HEK293T (cell line): ENCODE results near the gene RXRG.

Experiments
- CTCF ChIA-PET: fragments of 350-600 bp; formaldehyde crosslinking; extraction: SDS; loops from one replicate; lab custom pipeline; 2021; ENCODE audit warnings: antibody characterized with exemption, inconsistent platforms; lab: Yijun Ruan, JAX
- POLR2A ChIA-PET: fragments of 350-600 bp; formaldehyde crosslinking; extraction: SDS; loops from one replicate; lab custom pipeline; 2020; ENCODE audit warnings: antibody characterized with exemption, inconsistent platforms; lab: Yijun Ruan, JAX
- DNase-seq: peaks from one replicate; pipeline ENCODE4 v3.0.0; 2012; ENCODE audit warnings: mixed read lengths; ENCODE audit errors: extremely low spot score
- ARNT ChIP-seq: fragments of 450-650 bp; IDR thresholded peaks from 2 replicates; pipeline ENCODE4 v1.6.1; 2017; ENCODE audit warnings: mild to moderate bottlenecking
- BHLHE40 ChIP-seq: fragments of 450-650 bp; IDR thresholded peaks from 2 replicates; pipeline ENCODE4 v1.6.1; 2016; ENCODE audit warnings: mild to moderate bottlenecking, moderate library complexity, borderline replicate concordance
- CTBP1 ChIP-seq: fragments of 450-650 bp; IDR thresholded peaks from 2 replicates; pipeline ENCODE4 v1.6.1; 2016; ENCODE audit warnings: borderline replicate concordance
- ELF4 ChIP-seq: fragments of 450-650 bp; IDR thresholded peaks from 2 replicates; pipeline ENCODE4 v1.6.1; 2017; ENCODE audit warnings: antibody characterized with exemption
- FOXA1 ChIP-seq: fragments of 450-650 bp; IDR thresholded peaks from 2 replicates; pipeline ENCODE4 v1.6.1; 2016; ENCODE audit warnings: mild to moderate bottlenecking
- FOXK2 ChIP-seq: fragments of 450-650 bp; IDR thresholded peaks from 2 replicates; pipeline ENCODE4 v1.6.1; 2016; ENCODE audit warnings: mild to moderate bottlenecking
- FOXM1 ChIP-seq: fragments of 450-650 bp; IDR thresholded peaks from 2 replicates; pipeline ENCODE4 v1.6.1; 2017; ENCODE audit warnings: mild to moderate bottlenecking, borderline replicate concordance
- HDGF ChIP-seq: fragments of 450-650 bp; IDR thresholded peaks from 2 replicates; pipeline ENCODE4 v1.6.1; 2017; ENCODE audit warnings: antibody characterized with exemption, borderline replicate concordance
- L3MBTL2 ChIP-seq: fragments of 450-650 bp; conservative IDR thresholded peaks from 2 replicates; pipeline ENCODE4 v1.6.1; 2016; ENCODE audit warnings: mild to moderate bottlenecking
- LEF1 ChIP-seq: fragments of 450-650 bp; IDR thresholded peaks from 2 replicates; pipeline ENCODE4 v1.6.1; 2017; ENCODE audit warnings: mild to moderate bottlenecking, borderline replicate concordance
- NFRKB ChIP-seq: fragments of 450-650 bp; IDR thresholded peaks from 2 replicates; pipeline ENCODE4 v1.6.1; 2016; ENCODE audit warnings: mild to moderate bottlenecking, moderate library complexity
- SP1 ChIP-seq: fragments of 450-650 bp; IDR thresholded peaks from 2 replicates; pipeline ENCODE4 v1.6.1; 2017
- SUZ12 ChIP-seq: fragments of 450-650 bp; IDR thresholded peaks from 2 replicates; pipeline ENCODE4 v1.6.1; 2016; ENCODE audit warnings: mild to moderate bottlenecking
- TARDBP ChIP-seq: fragments of 450-650 bp; IDR thresholded peaks from 2 replicates; pipeline ENCODE4 v1.6.1; 2016
- ZNF384 ChIP-seq: fragments of 450-650 bp; IDR thresholded peaks from 2 replicates; pipeline ENCODE4 v1.6.1; 2016
- TF ChIP-seq, protein P1 (sequence below): fragments of 450-650 bp; IDR thresholded peaks from 2 replicates; pipeline ENCODE4 v1.6.1; 2016

RXRG gene

GRCh38 chr1:165423136-165423535 lies 21.8 kb downstream of the RXRG start:
- no peak for TF ChIP-seq TARDBP
- no peak for TF ChIP-seq ELF4
- TF ChIP-seq FOXA1: no peak
- TF ChIP-seq HDGF: no peak
- TF ChIP-seq NFRKB: no peak
- no peak for TF ChIP-seq LEF1
- TF ChIP-seq SP1: no peak
- no peak for TF ChIP-seq ARNT
- TF ChIP-seq, protein P1, sequence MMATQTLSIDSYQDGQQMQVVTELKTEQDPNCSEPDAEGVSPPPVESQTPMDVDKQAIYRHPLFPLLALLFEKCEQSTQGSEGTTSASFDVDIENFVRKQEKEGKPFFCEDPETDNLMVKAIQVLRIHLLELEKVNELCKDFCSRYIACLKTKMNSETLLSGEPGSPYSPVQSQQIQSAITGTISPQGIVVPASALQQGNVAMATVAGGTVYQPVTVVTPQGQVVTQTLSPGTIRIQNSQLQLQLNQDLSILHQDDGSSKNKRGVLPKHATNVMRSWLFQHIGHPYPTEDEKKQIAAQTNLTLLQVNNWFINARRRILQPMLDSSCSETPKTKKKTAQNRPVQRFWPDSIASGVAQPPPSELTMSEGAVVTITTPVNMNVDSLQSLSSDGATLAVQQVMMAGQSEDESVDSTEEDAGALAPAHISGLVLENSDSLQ: no peak
- no peak for TF ChIP-seq CTBP1
- TF ChIP-seq FOXK2: no peak
- no peak for TF ChIP-seq ZNF384
- CTCF ChIA-PET: no interaction called here
- POLR2A ChIA-PET: no interaction called here
- DNase-seq: no peak

GRCh38 chr1:165420655-165421054 lies 24.3 kb downstream of the RXRG start:
- DNase-seq: no peak
- POLR2A ChIA-PET: no interaction called here
- TF ChIP-seq SUZ12: no peak
- TF ChIP-seq FOXA1: no peak
- no peak for TF ChIP-seq FOXK2
- no peak for TF ChIP-seq ZNF384
- no peak for TF ChIP-seq LEF1
- no peak for TF ChIP-seq NFRKB
- no peak for TF ChIP-seq FOXM1
- TF ChIP-seq, protein P1: no peak
- no peak for TF ChIP-seq L3MBTL2
- TF ChIP-seq CTBP1: no peak
- no peak for TF ChIP-seq HDGF
- CTCF ChIA-PET: no interaction called here

GRCh38 chr1:165419839-165420238 lies 25.1 kb downstream of the RXRG start:
- POLR2A ChIA-PET: no interaction called here

DNA sequence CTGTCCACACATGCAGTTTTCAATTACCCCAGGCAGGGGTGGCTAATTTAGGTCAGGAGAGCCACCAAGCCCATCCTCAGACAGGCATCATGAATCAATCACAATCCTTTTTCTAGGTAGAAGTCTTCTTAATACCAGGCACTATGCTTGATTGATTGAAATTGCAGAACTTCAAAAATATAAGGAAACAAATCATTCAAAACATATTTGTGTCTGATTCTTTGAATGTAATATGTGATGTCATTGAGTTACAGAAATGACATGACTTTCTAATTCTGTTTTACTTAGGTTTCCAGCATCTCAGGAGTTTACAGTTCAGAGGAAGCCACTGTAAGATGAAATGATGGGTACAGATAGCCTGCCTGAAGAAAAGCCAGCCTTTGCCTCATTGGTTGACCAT lies 26.7 kb downstream of the RXRG start:
- ChIA-PET POLR2A (no interaction called here), CTCF (no interaction called here)
- no peak for TF ChIP-seq ELF4
- no peak for TF ChIP-seq NFRKB
- no peak for TF ChIP-seq SUZ12
- TF ChIP-seq FOXM1: no peak
- TF ChIP-seq FOXK2: no peak
- TF ChIP-seq LEF1: no peak
- no peak for TF ChIP-seq ARNT
- no peak for TF ChIP-seq BHLHE40
- no peak for TF ChIP-seq FOXA1
- no peak for TF ChIP-seq HDGF
- no peak for TF ChIP-seq L3MBTL2
- no peak for DNase-seq

More at GRCh38 chr1:165419839-165420238, 25.1 kb downstream of the RXRG start:
- CTCF ChIA-PET: no interaction called here
- DNase-seq: no peak
- TF ChIP-seq CTBP1 (no peak), FOXA1 (no peak), ZNF384 (no peak), FOXM1 (no peak), FOXK2 (no peak), ARNT (no peak), SUZ12 (no peak)

GRCh38 chr1:165416876-165417275 lies 28.1 kb downstream of the RXRG start:
- TF ChIP-seq ARNT (no peak), FOXK2 (no peak), SP1 (no peak), L3MBTL2 (no peak), NFRKB (no peak), BHLHE40 (no peak), FOXM1 (no peak), HDGF (no peak), CTBP1 (no peak), TARDBP (no peak), ZNF384 (no peak), FOXA1 (no peak), SUZ12 (no peak), ELF4 (no peak)
- TF ChIP-seq, protein P1: no peak
- POLR2A ChIA-PET: no interaction called here
- DNase-seq: no peak
- CTCF ChIA-PET: no interaction called here

- TF ChIP-seq ELF4 (no peak), L3MBTL2 (no peak), BHLHE40 (no peak)
- ChIA-PET CTCF (no interaction called here), POLR2A (no interaction called here)
- DNase-seq: no peak
Measured at GRCh38 chr1:165415068-165415467, 29.9 kb downstream of the RXRG start.

- CTCF ChIA-PET: no interaction called here
- POLR2A ChIA-PET: no interaction called here
Measured at GRCh38 chr1:165414620-165415019, 30.3 kb downstream of the RXRG start.

More at GRCh38 chr1:165414620-165415019, 30.3 kb downstream of the RXRG start:
- TF ChIP-seq LEF1 (no peak), CTBP1 (no peak), SUZ12 (no peak), ELF4 (no peak), NFRKB (no peak), ZNF384 (no peak), FOXK2 (no peak), TARDBP (no peak), ARNT (no peak), HDGF (no peak), SP1 (no peak), BHLHE40 (no peak), L3MBTL2 (no peak), FOXM1 (no peak), FOXA1 (no peak)
- TF ChIP-seq, protein P1: no peak
- DNase-seq: no peak
